NCI-H82 (cell line): Measurements from ENCODE around the gene TSTD2.

ENCODE experiments used
- DNase-seq: peaks from one replicate; lab custom pipeline; 2025; lab: John Stamatoyannopoulos, UW

Gene TSTD2

GRCh38 chr9:97562542-97562941 lies 70.6 kb downstream of the TSTD2 start:
- no peak for DNase-seq

- no peak for DNase-seq
These were observed 71.7 kb downstream of the TSTD2 start for GRCh38 chr9:97561501-97561900.

- no peak for DNase-seq
These were observed 72.3 kb downstream of the TSTD2 start for GRCh38 chr9:97560851-97561250.

- no peak for DNase-seq
These were observed 73.0 kb downstream of the TSTD2 start for GRCh38 chr9:97560154-97560553.

GRCh38 chr9:97559111-97559514 lies 74.1 kb downstream of the TSTD2 start:
- no peak for DNase-seq

GRCh38 chr9:97558701-97559101 lies 74.5 kb downstream of the TSTD2 start:
- DNase-seq = no peak

GRCh38 chr9:97557606-97558095 lies 75.5 kb downstream of the TSTD2 start:
- peak; percentile 9 for DNase-seq

- no peak for DNase-seq
These were observed 76.2 kb downstream of the TSTD2 start for GRCh38 chr9:97556721-97557605.

- no peak for DNase-seq
These were observed 77.0 kb downstream of the TSTD2 start for GRCh38 chr9:97556036-97556720.

GRCh38 chr9:97555164-97555563 lies 78.0 kb downstream of the TSTD2 start:
- DNase-seq = peak; percentile 84

- DNase-seq = no peak
These were observed 78.5 kb downstream of the TSTD2 start for GRCh38 chr9:97554566-97555075.

- no peak for DNase-seq
These were observed 79.3 kb downstream of the TSTD2 start for GRCh38 chr9:97553841-97554240.

- DNase-seq = no peak
These were observed 80.0 kb downstream of the TSTD2 start for GRCh38 chr9:97553141-97553540.

GRCh38 chr9:97551308-97551707 lies 81.9 kb downstream of the TSTD2 start:
- DNase-seq = no peak

- DNase-seq = no peak
These were observed 82.8 kb downstream of the TSTD2 start for GRCh38 chr9:97550386-97550785.
